ENCODE data around the gene PROM1. TPM values are rescaled to one million over a fixed set of nuclear protein-coding genes. Genes with fewer than 3 reads are reported as not detected.

The PROM1 gene
- total RNA-seq, 2 experiments from 2014 or later, result not detected

GRCh38 chr4:16070203-16070602, 13.6 kb downstream of the PROM1 start:
- no peak overlapping the region for H3K4me3 Mint-ChIP-seq
- ATAC-seq (ENCODE audit: low read depth) (no peak), DNase-seq (no peak)
- no peak overlapping the region for H3K27ac Mint-ChIP-seq
- no peaks in the 10 kb centered on the region for H3K9me3 Mint-ChIP-seq
- H3K36me3 Mint-ChIP-seq, result no peaks in the 10 kb centered on the region
- H3K27me3 Mint-ChIP-seq, result peaks cover 20% of the 10 kb centered on the region
- H3K4me1 Mint-ChIP-seq, result peaks cover 3% of the 10 kb centered on the region
- POLR2A ChIA-PET, result no interaction called here

DNA sequence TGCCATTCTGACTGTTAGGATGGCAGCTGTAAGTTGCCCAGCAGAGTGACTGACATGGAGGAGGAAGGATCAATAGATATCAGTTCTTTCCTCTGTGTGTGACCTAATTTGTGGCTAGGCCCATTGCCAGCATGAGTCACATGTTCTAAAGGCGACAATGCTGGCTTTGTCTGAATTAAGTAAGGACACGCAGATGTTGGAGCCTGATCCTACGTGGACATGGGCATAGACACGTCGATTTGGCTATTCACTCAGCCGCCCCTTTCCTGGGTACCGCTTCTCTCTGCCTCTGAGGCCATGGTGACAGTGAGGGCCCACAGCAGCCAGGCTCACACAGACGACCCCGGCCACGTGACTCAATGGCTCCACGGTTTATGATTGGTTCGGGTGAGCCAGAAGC, 16.3 kb downstream of the PROM1 start:
- peaks cover 4% of the 10 kb centered on the region for H3K9me3 Mint-ChIP-seq
- H3K4me1 Mint-ChIP-seq, result peaks cover 3% of the 10 kb centered on the region
- peaks cover 12% of the 10 kb centered on the region for H3K27me3 Mint-ChIP-seq
- ATAC-seq (ENCODE audit: low read depth) (no peak), DNase-seq (no peak)
- POLR2A ChIA-PET, result no interaction called here
- H3K36me3 Mint-ChIP-seq, result peaks cover 5% of the 10 kb centered on the region
- no peak overlapping the region for H3K4me3 Mint-ChIP-seq
- no peak overlapping the region for H3K27ac Mint-ChIP-seq

DNA sequence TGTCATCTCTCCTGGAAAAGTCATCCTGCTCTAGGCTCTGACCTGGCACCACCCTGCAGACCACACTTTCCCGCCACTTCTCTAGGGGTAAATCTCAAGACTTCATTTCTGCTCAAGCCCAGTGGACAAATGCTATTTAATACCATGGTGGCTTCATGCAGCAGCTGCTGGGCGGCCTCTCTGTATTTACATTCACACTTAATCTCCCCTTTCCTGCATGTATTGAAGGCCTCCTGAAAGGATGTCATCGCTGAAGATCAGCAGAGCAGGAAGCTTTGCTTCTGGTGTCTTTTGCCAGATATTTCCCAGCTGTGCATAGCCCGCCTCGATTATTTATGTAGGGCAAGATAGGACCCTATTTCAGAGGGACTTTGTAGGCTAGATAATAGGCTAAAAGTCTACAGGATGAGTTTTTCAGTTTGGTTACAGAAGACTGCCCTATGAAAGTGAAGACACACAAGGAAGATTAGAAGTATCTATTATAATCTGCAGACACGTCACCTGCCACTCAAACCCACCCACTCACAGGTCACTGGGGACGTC, 17.2 kb downstream of the PROM1 start:
- Mint-ChIP-seq H3K36me3 (peaks cover 5% of the 10 kb centered on the region), H3K4me3 (no peak overlapping the region), H3K27me3 (peaks cover 17% of the 10 kb centered on the region), H3K4me1 (peaks cover under 1% of the 10 kb centered on the region), H3K27ac (no peak overlapping the region), H3K9me3 (peaks cover 4% of the 10 kb centered on the region)
- POLR2A ChIA-PET, result no interaction called here
- no peak for DNase-seq
- no peak for ATAC-seq (ENCODE audit: low read depth)

- peaks cover 5% of the 10 kb centered on the region for H3K36me3 Mint-ChIP-seq
- POLR2A ChIA-PET, result no interaction called here
- no peak for ATAC-seq (ENCODE audit: low read depth)
- no peaks in the 10 kb centered on the region for H3K4me1 Mint-ChIP-seq
- peaks cover 4% of the 10 kb centered on the region for H3K9me3 Mint-ChIP-seq
- DNase-seq, result no peak
- peaks cover 19% of the 10 kb centered on the region for H3K27me3 Mint-ChIP-seq
- H3K27ac Mint-ChIP-seq, result no peak overlapping the region
- H3K4me3 Mint-ChIP-seq, result no peak overlapping the region
These were observed 18.8 kb downstream of the PROM1 start for GRCh38 chr4:16065066-16065465.

GRCh38 chr4:16062601-16063000, 21.2 kb downstream of the PROM1 start:
- peaks cover 4% of the 10 kb centered on the region for H3K9me3 Mint-ChIP-seq
- no peak for DNase-seq
- POLR2A ChIA-PET, result no interaction called here
- no peak overlapping the region for H3K4me3 Mint-ChIP-seq
- H3K27me3 Mint-ChIP-seq, result peaks cover 32% of the 10 kb centered on the region
- H3K27ac Mint-ChIP-seq, result no peak overlapping the region
- no peak for ATAC-seq (ENCODE audit: low read depth)
- H3K4me1 Mint-ChIP-seq, result no peaks in the 10 kb centered on the region
- H3K36me3 Mint-ChIP-seq, result peaks cover 5% of the 10 kb centered on the region

DNA sequence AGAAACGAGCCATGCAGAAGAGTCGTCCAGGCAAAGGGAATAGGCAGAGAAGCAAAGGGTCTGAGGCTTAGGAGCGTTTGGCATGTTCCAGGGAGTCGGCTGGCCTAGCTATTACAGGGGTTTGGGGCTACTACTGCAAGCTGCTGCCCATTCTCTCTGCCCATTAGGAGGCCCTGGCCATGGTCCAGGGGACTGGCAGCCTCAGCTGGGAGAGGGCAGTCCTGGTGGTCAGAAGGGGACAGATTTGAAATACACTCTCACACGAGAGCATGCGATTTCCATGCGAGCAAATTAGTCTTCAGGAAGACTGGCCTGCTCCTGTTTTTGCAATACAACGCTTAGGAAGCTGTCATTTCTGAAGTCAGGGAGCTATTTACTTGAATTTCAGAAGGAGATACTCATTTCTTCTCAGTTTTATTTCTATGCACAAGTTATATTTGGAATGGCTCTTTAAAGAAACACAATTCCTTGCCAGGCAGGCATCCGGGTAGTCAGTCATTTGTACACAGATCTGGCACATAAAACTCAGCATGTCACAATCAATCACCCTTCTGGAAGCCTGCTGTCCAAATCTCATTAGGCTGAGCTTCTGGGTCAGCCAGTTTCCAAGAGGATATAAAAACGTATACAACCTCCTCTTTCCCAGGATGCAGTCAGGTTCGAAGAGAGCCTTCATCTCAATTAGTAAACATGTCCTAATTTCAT, 27.0 kb downstream of the PROM1 start:
- H3K27ac Mint-ChIP-seq, result no peak overlapping the region
- no peak overlapping the region for H3K4me3 Mint-ChIP-seq
- ATAC-seq (ENCODE audit: low read depth) (no peak), DNase-seq (no peak)
- H3K4me1 Mint-ChIP-seq, result no peaks in the 10 kb centered on the region
- POLR2A ChIA-PET, result no interaction called here
- peaks cover 62% of the 10 kb centered on the region for H3K27me3 Mint-ChIP-seq
- no peaks in the 10 kb centered on the region for H3K36me3 Mint-ChIP-seq
- H3K9me3 Mint-ChIP-seq, result no peaks in the 10 kb centered on the region

GRCh38 chr4:16055873-16056272, 27.9 kb downstream of the PROM1 start:
- Mint-ChIP-seq H3K9me3 (no peaks in the 10 kb centered on the region), H3K36me3 (no peaks in the 10 kb centered on the region), H3K27me3 (peaks cover 56% of the 10 kb centered on the region), H3K4me3 (no peak overlapping the region), H3K4me1 (no peaks in the 10 kb centered on the region), H3K27ac (no peak overlapping the region)
- DNase-seq (no peak), ATAC-seq (ENCODE audit: low read depth) (no peak)
- POLR2A ChIA-PET, result no interaction called here

DNA sequence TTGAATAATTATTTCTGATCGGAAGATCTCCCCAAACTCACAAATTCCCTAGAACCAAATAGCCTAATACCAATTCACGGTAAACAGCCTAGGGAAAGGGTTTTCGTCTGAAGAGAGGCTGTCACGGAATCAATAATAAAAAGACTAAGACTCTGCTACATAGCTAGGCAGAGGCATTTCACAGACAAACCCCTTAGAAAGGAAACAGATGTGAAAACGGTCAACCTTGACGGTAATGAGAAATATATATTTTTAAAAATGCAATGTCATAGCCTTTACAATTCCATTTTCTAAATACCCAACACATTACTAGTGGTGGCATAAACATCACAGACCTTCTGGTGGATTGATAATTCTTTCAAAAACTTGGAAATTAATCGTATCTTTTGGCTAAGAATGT, 28.4 kb downstream of the PROM1 start:
- H3K4me1 Mint-ChIP-seq, result no peaks in the 10 kb centered on the region
- ATAC-seq (ENCODE audit: low read depth), result no peak

DNA sequence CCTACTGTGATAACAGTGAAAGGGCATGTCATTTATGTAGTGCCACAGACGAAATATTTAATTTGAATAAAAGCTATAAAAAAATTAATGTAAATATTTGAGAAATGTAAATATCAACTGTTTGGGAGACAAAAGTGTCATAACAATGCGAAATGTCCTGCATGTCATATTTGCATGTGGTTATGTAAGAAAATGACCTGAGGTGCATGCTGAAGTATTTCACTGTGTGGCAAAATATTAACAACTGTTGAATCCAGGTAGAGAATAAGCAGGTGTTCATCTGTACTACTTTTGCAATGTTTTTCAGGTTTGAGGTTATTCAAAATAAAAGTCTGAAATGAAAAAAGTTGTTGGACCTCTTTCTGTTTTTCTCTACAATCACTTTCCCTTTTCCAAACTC, 30.9 kb downstream of the PROM1 start:
- H3K27ac Mint-ChIP-seq, result no peak overlapping the region
- POLR2A ChIA-PET, result no interaction called here
- H3K4me3 Mint-ChIP-seq, result no peak overlapping the region
- H3K4me1 Mint-ChIP-seq, result no peaks in the 10 kb centered on the region
- H3K27me3 Mint-ChIP-seq, result peaks cover 42% of the 10 kb centered on the region
- no peaks in the 10 kb centered on the region for H3K9me3 Mint-ChIP-seq
- DNase-seq (no peak), ATAC-seq (ENCODE audit: low read depth) (no peak)
- H3K36me3 Mint-ChIP-seq, result no peaks in the 10 kb centered on the region

More for the DNA sequence above, 28.4 kb downstream of the PROM1 start:
- no peak overlapping the region for H3K27ac Mint-ChIP-seq
- H3K36me3 Mint-ChIP-seq, result no peaks in the 10 kb centered on the region
- no peaks in the 10 kb centered on the region for H3K9me3 Mint-ChIP-seq
- H3K4me3 Mint-ChIP-seq, result no peak overlapping the region
- H3K27me3 Mint-ChIP-seq, result peaks cover 55% of the 10 kb centered on the region
- POLR2A ChIA-PET, result no interaction called here
- no peak for DNase-seq

DNA sequence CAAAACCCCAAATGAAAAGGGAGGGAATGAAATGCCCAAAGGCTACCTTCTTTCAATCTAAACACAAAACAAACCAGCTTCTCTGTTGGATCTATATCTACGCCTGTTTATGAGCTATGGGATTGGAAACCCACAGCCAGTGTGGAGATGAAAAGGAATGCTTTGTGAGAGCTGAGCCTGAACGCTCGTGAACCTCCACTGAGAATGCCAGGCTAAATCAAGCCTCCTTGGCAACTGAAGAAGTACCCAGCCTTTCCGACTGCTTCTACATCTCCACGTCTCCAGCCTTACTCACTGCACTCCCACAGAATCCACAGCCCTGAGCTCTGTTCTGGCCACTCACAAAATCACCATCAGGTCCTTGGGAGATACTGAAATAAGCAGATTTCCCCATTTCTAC, 31.8 kb downstream of the PROM1 start:
- DNase-seq (no peak), ATAC-seq (ENCODE audit: low read depth) (no peak)
- no peak overlapping the region for H3K27ac Mint-ChIP-seq
- H3K4me3 Mint-ChIP-seq, result no peak overlapping the region
- no peaks in the 10 kb centered on the region for H3K4me1 Mint-ChIP-seq
- peaks cover 34% of the 10 kb centered on the region for H3K27me3 Mint-ChIP-seq
- no peaks in the 10 kb centered on the region for H3K36me3 Mint-ChIP-seq
- POLR2A ChIA-PET, result no interaction called here
- no peaks in the 10 kb centered on the region for H3K9me3 Mint-ChIP-seq

DNA sequence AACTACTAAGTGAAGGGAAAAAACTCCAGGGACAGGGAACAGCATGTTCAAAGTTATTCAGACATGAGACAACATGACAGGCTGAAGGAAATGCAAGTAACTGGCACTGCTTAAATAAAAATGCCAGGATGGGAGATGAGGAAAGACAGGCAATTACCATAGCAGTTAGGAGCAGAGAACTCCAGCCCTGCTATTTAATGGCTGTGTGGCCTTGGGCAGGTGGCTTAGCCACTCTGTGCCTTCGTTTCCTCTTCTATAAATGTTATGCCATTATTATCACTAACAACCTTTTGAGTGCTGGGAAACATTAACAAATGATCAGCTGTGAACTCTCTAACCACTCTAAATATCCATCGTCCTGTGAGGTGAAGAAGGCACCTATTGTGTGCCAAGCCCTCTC, 32.7 kb downstream of the PROM1 start:
- H3K4me3 Mint-ChIP-seq, result no peak overlapping the region
- H3K36me3 Mint-ChIP-seq, result no peaks in the 10 kb centered on the region
- no peak for DNase-seq
- POLR2A ChIA-PET, result no interaction called here
- H3K9me3 Mint-ChIP-seq, result no peaks in the 10 kb centered on the region
- peaks cover 27% of the 10 kb centered on the region for H3K27me3 Mint-ChIP-seq
- H3K4me1 Mint-ChIP-seq, result no peaks in the 10 kb centered on the region
- ATAC-seq (ENCODE audit: low read depth), result no peak
- H3K27ac Mint-ChIP-seq, result no peak overlapping the region

- no peak overlapping the region for H3K4me3 Mint-ChIP-seq
- no peaks in the 10 kb centered on the region for H3K4me1 Mint-ChIP-seq
These were observed 33.2 kb downstream of the PROM1 start for GRCh38 chr4:16050669-16051068.

GRCh38 chr4:16048619-16049419, 35.0 kb downstream of the PROM1 start:
- H3K36me3 Mint-ChIP-seq, result no peaks in the 10 kb centered on the region
- ATAC-seq (ENCODE audit: low read depth) (no peak), DNase-seq (no peak)
- no peak overlapping the region for H3K27ac Mint-ChIP-seq
- H3K4me1 Mint-ChIP-seq, result no peaks in the 10 kb centered on the region
- no peak overlapping the region for H3K4me3 Mint-ChIP-seq
- POLR2A ChIA-PET, result no interaction called here
- H3K27me3 Mint-ChIP-seq, result peaks cover 8% of the 10 kb centered on the region
- H3K9me3 Mint-ChIP-seq, result no peaks in the 10 kb centered on the region

More at GRCh38 chr4:16050669-16051068, 33.2 kb downstream of the PROM1 start:
- H3K27ac Mint-ChIP-seq, result no peak overlapping the region
- no peak for DNase-seq
- peaks cover 23% of the 10 kb centered on the region for H3K27me3 Mint-ChIP-seq
- POLR2A ChIA-PET, result no interaction called here
- ATAC-seq (ENCODE audit: low read depth), result no peak
- H3K9me3 Mint-ChIP-seq, result no peaks in the 10 kb centered on the region
- no peaks in the 10 kb centered on the region for H3K36me3 Mint-ChIP-seq

DNA sequence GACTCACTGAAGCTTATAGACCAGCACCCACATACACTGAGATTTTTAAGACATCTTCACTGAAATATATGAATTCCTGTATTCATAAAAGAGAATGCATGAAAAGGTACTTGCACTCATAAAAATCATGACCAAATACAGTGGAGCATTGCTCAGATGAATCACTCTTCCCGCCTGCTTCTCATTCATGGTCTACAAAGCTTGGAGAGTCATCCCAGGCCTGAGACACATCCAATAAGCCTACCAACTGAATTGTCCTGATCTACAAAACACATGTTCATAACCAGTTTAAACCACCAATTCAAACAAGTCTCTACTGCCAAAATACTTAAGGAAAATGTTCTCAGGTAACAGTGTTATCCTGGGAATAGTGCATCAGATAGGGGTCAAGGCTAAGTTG, 38.1 kb downstream of the PROM1 start:
- POLR2A ChIA-PET, result no interaction called here
- no peak overlapping the region for H3K27ac Mint-ChIP-seq
- ATAC-seq (ENCODE audit: low read depth) (no peak), DNase-seq (no peak)
- no peak overlapping the region for H3K4me3 Mint-ChIP-seq
- peaks cover 5% of the 10 kb centered on the region for H3K27me3 Mint-ChIP-seq
- no peaks in the 10 kb centered on the region for H3K9me3 Mint-ChIP-seq
- H3K4me1 Mint-ChIP-seq, result no peaks in the 10 kb centered on the region
- no peaks in the 10 kb centered on the region for H3K36me3 Mint-ChIP-seq

All from activated naive CD8-positive, alpha-beta T cell treated with anti-CD3 and anti-CD28 coated beads, Interleukin-2, amount 10 ng/mL, durations not matched to agents 7 days and 5 days (primary cell).